NCI-H460 (cell line): ENCODE results near the gene ITGB3. TPM values are rescaled to one million over a fixed set of nuclear protein-coding genes. Genes with fewer than 3 reads are reported as not detected.

Source experiments
- DNase-seq: peaks from one replicate; pipeline ENCODE4 v3.0.0-alpha.2; 2016; ENCODE audit warnings: low read depth; ENCODE audit errors: extremely low read depth
- total RNA-seq: library from RNA; depleted of rRNA; stranded (reverse); fragments of >200 nt; shearing (Covaris generic); gene quantifications from 2 replicates; pipeline ENCODE4 v1.2.3, GENCODE V29; 2014

The ITGB3 gene
- total RNA-seq, 1 experiment from 2014 or later, result not detected

DNA sequence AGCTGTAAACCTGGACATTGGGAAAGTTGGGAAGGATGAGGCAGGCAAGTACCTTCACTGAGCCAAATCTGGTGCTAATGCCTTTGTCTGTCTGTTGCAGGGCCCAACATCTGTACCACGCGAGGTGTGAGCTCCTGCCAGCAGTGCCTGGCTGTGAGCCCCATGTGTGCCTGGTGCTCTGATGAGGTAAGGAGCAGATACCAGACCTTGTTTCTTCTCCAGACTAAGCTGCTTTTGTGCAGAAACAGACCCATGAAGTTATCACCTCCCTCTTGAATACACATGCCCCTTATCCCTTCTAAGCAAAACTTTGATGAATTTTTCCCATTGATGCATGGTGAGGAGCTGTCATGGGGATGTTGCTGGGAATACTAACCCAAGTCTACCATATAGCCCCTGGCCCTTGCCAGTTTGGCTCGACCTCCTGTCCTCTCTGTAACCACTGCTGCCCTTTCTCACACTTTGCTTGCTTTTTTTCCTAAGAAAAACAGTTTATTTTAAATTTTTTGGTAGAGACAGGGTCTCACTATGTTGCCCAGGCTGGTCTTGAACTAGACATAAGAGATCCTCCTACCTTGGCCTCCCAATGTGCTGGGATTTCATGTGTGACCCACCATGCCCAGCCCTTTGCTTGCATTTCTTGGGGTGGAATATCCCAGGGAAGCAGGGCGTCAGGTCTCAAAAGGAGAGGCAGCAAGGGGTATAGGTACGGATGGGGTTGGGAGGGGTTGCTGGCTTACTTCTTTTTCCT lies 20.9 kb downstream of the ITGB3 start:
- DNase-seq, result no peak

DNA sequence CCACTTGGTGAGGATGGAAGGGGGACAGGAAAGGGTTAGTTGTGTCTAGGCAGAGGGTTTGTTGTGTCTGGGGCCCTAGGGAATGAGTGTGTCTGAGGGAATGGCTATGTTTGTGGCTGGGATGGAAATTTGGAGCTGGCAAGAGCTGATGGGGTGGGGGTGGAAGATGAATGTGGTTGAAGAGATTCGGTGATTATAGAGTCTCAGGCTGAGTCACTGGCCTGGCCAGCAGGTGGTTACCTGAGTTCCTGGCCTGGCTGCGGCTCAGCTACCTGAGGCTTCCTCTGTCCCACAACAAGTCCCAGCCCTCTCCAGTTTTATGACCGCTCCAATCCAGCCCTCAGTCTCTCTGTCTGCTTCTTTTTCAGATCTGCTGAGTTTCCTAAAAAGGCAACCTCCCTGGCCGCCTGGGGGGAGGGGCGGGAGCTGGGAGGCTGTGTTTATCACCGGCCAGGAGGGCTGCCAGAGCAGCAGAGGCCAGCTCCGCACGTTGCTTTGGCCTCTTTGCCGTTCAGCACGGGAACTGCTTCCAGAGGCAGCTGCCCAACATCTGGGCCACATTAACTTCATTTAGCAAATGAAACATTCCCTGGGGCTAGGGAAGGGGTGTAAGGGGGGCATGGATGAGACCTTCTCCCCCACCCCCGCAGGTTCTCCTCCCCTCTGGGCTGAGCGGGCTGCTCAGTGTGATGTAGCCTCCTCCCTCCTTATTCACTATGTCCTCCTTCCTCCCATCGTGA lies 21.8 kb downstream of the ITGB3 start:
- DNase-seq, result no peak

DNA sequence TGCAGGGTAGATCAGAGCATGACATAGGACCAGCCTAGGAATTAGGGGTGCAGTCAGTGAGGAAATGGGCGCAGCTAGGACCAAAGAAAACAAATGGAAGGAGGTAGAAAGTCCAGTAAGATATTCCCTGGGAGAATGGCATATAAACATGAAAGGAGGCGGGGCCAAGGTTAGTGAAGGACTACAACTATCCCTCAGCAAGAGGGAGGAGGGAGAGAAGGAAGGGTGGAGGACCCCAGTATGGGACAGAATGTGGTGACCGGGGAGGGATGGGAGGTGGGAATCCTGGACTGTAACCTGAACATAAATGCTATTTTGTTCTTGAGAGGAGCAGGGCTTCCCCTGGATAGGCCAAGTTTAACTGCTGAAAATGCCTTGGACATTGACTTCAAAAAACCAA lies 22.8 kb downstream of the ITGB3 start:
- no peak for DNase-seq

DNA sequence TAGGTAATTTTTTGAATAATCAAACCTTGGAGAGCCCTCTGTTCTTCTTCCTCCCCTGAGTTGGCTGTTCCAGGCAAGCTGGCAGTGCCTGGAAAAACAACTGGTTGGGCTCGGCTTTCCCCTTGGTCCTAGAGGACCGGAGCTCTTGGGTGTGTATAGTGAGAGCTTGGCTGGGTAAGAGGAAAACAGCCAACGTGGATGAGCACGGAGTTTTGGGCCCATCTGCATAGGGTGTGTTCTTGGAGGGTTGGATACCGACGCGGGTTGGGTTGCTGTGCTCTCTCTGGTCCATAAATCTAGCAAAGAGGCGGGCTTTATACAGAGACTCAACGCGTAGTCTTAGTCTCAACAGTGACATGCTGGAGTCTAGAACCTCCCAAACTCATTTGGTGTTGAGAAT lies 23.2 kb downstream of the ITGB3 start:
- DNase-seq, result no peak

DNA sequence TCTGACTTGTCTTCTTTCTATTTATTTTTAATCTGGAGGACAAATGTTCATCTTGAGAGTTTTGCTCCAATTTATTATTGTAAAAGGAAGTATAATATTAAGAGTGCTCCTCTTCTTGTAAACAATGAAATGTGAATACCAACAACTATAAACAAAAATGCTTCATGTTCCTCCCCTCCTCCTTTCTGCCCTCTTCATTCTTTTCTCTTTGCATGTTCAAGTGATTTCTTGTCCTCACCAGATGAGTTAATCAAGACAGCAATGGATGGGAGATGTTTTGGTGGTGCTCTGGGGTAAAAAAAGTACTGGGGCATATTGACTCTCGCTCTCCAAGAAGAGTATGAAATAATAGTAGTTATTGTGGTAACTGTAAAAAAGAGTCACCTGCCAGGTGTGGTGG lies 24.3 kb downstream of the ITGB3 start:
- DNase-seq, result no peak

DNA sequence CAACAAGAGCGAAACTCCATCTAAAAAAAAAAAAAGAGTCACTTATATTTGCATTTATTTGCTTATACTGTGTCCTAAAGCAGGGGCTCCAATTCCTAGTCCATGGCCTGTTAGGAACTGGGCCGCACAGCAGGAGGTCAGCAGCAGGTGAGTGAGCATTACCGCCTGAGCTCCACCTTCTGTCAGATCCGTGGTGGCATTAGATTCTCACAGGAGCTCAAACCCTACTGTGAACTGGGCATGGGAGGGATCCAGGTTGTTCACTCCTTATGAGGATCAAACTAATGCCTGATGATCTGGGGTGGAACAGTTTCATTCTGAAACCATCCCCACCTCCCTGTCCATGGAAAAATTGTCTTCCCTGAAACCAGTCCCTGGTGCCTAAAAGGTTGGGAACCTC lies 24.9 kb downstream of the ITGB3 start:
- no peak for DNase-seq

DNA sequence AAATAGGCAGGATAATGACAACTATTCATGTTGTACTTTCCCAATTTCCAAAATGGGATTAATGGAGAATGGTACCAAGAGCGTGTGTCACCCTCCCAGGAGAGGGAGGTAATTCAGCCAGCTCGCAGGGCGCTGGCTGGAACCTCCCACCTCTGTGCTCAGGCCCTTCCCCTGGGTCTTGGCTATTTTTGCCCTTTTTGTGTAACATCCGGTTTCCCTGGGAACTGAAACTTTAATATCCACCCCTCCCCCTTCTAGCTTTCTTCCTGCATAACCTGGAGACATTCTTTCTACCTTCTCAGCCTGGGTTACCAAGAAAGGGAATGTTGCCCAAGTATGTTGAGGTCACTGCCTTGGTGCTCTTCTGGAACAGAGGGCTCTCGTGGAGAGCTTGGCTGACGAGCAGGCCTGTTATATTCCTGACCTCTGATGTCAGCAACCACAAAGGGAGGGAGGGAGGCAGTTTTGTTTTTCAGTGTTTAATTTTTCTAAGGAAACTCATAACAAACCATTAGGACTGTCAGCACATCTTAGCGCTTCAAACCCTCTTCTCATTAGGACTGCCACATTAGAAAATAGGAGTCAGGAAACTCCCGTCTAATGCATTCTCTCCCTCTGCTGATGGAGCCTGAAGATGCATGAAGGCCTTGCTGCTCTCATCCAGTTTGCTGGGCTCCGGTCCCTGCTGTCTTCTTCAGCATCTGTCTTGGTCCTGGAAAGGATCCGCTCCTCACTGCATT lies 25.6 kb downstream of the ITGB3 start:
- no peak for DNase-seq

DNA sequence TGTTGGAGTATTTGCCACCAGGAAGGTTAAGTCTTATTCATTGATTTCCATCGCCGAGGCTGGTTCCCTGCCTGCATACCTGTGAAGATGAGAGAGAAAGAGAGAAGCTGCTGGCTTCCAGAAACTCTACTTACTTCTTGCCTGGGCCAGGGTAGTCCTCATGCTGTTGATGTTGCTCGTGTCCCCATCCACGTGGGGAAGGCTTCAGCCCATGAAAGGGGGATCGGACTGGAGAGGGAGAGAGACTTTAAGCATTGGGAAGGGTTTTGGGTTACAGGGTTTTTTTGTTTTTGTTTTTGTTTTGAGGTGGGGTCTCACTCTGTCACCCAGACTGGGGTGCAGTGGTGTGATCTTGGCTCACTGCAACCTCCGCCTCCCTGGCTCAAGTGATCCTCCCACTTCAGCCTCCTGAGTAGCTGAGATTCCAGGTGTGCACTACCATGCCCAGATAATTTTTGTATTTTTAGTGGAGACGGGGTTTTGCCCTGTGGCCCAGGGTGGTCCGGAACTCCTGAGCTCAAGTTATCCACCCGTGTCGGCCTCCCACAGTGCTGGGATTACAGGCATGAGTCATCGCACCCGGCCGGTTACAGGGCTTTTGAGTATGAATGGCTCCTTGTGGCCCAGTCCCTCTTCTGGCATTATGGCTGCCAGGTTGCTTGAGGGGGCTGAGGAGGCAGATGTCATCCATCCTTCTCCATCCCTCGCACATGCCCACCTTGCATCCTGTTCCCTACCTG lies 26.6 kb downstream of the ITGB3 start:
- DNase-seq, result no peak

DNA sequence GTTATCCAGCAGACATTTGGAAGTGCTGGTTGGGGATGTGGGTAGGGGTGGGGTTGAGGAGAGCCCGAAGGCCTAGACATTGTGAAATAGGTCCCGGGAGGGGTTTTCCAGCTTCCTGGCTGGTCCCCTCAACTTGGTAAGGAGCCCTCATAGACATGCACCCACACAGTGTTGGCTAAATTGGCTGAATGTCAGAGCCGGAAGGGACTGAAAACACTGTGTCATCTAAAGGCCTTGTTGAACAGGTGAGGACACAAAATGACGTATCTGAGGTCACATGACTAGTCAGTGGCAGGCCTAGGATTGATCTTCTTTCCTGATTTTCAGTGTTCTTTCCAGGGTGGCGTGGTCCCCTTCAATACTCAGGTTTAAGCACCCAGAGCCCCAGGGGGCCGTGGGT lies 27.6 kb downstream of the ITGB3 start:
- no peak for DNase-seq

DNA sequence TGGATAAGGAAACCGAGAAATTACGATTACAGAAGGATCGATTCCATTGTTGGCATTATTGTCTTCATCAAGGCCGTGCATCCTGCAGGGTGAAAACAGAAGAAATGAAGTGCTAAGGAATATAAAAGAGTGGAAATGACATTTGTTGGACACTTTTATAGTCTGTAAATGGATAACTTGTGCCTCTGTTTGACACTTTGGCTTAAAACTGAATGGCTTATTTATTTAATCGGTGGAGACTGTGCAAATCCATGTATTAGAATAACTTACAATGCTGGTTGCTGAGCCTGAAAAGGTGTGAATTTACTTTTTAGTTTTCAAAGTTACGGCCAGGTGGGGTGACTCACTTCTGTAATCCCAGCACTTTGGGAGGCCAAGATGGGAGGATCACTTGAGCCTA lies 31.4 kb downstream of the ITGB3 start:
- DNase-seq, result no peak

DNA sequence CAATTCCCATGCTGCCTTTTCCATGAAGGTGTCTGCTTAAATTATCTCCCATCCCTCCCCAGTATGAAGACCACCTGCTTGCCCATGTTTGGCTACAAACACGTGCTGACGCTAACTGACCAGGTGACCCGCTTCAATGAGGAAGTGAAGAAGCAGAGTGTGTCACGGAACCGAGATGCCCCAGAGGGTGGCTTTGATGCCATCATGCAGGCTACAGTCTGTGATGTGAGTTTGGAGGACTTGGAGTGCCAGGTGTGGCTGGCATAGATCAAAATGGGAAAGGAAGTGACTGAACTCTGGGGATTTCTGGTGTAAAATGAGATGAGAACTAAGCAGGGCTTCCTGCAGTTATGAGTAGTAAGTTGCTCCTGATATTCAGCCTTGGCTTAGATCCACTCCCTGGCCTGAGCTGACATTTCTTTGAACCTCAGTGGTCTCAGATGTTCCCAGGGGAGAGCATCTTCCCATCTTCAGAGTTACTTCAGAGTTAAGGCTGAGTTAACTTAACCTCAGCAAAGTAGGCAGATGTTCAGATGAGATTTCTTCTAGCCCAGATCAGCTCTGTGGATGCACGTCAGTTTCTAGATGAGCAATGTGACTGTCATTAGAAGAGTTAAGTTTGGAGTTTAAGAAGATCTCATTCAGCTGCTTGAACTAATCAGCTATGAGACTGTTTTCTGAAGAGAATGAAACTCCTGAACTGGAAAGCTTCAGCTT lies 32.7 kb downstream of the ITGB3 start:
- no peak for DNase-seq

DNA sequence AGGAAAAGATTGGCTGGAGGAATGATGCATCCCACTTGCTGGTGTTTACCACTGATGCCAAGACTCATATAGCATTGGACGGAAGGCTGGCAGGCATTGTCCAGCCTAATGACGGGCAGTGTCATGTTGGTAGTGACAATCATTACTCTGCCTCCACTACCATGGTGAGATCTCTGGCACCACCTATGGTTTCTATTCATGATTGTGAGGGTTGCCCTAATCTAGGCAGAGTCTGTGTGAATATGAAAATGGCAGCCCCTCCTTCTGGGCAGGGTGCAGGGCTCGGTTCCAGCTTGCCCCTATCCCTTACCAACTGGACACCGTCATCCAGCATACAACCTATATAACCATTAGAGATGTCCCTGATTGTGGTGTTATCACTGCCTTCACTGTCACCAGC lies 33.4 kb downstream of the ITGB3 start:
- DNase-seq, result no peak

DNA sequence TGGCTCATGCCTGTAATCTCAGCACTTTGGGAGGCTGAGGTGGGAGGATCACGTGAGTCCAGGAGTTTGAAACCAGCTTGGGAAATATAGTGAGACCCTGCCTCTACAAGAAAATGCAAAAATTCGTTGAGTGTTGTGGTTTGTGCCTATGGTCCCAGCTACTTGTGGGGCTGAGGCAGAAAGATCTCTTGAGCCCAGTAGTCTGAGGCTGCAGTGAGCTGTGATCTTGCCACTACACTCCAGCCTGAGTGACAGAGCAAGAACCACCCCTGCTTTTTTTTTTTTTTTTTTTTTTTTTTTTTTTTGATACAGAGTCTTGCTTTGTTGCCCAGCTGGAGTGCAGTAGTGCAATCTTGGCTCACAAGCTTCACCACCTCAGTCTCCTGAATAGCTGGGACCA lies 34.0 kb downstream of the ITGB3 start:
- no peak for DNase-seq

DNA sequence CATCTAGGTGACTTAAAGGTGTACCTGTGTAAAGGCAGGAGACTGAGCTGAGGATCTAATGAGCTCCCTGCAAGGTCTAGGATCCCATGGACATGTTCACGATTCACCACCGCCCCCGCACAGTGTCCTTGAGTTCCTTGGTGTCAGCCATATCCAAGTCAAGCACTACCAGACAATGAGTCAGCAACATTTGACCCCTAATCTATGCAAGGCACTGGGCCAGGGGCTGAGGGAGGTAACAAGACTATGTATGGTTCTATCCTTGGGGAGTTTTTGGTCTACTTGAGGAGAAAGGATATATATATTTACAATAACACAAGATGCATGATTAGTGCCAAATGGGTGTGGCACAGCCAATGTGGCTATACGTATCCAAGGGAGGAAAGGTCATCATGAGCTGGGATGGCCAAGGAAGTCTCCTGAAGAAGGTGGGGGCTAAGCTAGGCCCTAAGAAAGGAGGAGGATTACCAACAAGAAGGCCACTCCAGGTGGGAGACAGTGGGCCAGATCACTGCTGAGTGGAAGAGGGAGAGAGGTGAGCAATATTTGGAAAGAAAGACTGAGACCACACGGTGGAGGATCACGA lies 35.0 kb downstream of the ITGB3 start:
- DNase-seq, result no peak

DNA sequence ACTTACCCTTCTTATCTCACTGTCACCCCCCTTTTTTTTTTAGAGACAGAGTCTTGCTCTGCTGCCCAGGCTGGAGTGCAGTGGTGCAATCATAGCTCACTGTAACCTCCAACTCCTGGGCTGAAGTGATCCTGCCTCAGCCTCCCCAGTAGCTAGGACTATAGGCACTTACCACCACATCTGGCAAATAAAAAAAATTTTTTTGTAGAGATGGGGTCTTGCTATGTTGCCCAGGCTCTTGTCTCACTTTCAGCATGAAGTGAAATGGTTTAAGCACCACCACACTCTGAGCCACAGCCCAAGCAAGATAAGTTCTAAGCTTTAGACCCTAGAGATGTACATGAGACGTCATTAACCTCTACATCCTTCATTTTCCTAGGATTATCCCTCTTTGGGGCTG lies 35.7 kb downstream of the ITGB3 start:
- no peak for DNase-seq

DNA sequence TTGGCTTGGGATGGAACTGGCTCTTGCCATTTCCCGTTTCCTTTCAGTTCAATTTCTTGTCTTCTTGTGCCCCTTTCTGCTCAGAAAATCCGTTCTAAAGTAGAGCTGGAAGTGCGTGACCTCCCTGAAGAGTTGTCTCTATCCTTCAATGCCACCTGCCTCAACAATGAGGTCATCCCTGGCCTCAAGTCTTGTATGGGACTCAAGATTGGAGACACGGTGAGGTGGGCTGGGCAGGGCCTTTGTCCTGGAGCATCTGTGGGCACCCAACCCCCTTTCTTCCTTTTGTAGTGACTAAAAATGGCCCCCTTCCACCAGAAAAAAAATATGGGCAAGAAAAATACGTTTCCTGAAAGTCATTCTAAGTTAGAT lies 37.2 kb downstream of the ITGB3 start:
- DNase-seq, result no peak

DNA sequence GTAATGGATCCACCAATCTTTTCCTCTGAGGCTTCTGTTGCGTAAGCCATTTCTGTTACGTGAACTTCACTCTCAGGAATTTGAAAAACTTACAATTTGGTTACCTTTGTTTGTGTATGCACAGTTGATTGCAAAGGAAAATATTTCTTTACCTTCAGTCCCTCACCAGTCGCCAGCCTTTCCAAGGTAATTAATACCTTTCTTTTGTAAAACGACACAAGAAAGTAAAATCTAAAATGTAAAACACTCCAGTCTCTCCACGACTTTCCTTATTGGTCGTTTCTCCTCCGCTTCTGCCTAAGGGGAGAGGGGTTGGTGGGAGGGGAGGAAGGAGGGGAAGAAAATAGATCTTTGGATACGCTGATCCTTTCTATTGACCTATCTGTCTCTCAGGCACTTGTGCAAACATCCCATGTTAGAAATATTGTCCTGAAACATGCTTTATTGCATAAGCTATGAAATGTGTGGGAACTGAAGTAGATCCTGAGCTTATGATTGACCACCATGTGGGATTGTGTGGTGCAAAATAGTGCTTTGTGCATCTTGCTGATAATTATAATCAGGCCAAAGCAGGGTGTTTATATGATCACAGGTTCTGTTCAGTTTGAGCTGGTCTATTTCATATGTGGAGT lies 37.7 kb downstream of the ITGB3 start:
- DNase-seq, result no peak

DNA sequence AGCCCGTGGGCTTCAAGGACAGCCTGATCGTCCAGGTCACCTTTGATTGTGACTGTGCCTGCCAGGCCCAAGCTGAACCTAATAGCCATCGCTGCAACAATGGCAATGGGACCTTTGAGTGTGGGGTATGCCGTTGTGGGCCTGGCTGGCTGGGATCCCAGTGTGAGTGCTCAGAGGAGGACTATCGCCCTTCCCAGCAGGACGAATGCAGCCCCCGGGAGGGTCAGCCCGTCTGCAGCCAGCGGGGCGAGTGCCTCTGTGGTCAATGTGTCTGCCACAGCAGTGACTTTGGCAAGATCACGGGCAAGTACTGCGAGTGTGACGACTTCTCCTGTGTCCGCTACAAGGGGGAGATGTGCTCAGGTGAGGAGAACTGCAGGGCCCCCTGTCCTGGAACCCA lies 38.6 kb downstream of the ITGB3 start:
- no peak for DNase-seq

DNA sequence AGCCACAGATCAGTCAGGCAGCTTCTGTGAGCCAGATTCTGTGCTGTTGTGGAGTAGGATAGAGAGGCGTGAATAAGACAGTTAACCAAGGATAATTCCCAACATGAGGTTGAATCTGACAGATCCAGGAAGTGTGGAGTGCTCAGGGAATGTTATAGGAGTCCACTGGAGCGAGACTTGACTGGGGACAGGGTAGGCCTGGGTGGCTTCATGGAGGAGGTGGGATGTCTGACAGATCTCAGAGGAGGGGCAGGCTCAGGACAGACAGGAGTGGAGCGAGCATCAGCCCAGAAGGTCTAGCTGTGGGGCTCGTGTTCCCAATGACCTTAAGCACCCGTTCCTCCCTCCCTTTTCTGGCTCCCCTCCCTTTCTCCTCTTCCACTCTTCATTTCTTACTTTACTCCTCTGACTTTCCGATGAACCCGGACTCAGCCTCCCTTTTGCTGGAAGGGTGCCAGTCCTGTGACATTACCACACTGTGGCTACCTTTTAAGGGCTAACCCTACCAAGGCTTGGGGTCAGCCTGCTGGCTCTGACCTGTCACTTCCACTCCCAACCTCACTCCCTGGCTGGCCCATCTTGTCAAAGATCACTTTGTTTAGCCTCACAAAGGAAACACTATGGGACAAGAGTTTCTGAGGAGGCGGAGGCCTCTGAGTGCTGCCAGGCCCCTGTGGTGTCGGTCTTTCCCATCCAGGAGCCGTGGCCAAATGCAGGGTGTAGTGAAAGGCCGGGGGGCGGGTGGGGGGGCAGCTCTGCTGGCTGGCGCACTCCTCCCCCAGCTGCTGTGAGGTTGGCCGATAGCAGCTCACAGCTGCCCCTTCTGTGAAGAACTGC lies 41.6 kb downstream of the ITGB3 start:
- DNase-seq, result no peak
